WI38 (cell line): Measurements from ENCODE around the gene SLC26A9.

Experiments used
- H3K4me3 ChIP-seq: 2 replicates; pipeline ENCODE4 v1.5.1; 2011; ENCODE audit warnings: low read depth, mild to moderate bottlenecking, control low read depth, low read length
- CTCF ChIP-seq: IDR thresholded peaks from 2 replicates; pipeline ENCODE4 v1.5.1; 2012; ENCODE audit warnings: low read depth, mild to moderate bottlenecking, control low read depth, low read length

SLC26A9 gene

GRCh38 chr1:205870236-205870635 lies 73.0 kb downstream of the SLC26A9 start:
- H3K4me3 ChIP-seq, result no peak overlapping the region
- TF ChIP-seq CTCF, result no peak
